NCI-H2107 treated with DMSO at 0.1 percent for 48 hours (cell line): ENCODE measurements around the gene FLRT2.

Experiments
- DNase-seq: peaks from one replicate; lab custom pipeline; 2025; ENCODE audit not compliant: unreplicated experiment; lab: John Stamatoyannopoulos, UW

FLRT2 gene

DNA sequence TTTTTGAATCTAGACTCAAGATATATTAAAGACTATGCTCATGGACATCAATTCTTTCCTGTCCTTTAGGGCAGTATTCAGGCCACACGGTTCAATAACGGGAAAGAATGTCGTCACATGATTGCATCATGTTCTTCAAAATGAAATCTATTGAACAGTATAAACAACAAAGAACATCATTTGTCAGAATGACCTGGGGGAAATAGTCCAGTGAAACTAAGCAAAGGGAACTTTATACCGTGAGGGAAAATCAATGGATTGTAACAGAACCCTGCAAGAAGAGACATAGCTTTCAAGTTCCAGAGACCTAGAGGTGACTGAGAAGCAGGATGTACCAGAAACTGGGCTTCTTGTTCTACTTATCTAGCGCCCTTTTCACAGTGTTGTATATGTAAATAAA is 32.7 kb downstream of the FLRT2 start:
- no peak for DNase-seq

DNA sequence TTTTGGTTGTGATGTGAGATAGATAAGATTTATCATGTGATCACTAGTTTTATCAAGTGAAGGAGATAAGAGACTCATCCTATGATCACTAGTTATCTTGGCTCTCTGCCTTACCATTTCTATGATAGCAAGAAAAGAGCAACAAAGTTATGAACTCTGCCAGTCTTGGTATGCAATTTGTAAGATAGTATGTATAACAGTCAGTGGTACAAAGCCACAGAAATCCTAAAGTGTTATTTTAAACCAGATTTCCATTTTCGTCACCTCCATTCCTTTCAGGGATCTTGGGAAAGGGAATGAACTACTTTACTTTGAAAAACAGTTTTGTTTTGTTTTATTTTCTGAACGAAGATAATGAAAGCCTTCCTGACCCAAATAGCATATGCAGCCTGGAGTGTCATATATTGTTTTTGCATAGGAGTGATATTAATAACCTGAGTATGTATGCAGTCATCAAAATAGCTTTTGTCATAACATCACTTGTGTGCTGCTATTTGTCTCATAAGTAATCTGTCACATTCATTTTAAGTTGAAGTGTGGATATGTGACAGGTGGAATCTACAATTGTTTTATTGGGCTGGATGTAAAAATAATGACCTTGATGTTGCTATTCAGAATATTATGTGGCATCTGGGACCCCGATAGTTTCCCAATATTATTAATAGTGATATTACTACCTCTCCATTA is 35.0 kb downstream of the FLRT2 start:
- no peak for DNase-seq

DNA sequence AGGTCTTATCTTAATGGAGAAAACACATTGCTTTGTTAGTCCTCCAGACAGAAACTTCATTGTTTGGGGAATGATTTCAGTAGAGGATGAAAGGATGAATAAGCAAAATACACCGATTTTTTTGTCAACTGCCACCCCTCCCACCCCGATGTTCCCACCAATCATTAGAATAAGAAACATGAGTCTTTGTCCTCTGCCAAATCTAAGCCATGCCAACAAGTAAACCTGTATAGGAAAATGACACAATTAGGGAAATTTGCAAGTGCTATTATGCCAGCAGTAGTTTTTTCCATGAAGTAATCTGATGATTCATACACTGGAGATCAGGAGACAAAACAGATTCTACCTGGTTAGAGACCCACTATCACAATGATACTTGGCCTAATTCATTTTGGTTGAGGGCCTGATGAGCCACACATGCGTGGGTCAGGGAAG is 35.9 kb downstream of the FLRT2 start:
- no peak for DNase-seq

DNA sequence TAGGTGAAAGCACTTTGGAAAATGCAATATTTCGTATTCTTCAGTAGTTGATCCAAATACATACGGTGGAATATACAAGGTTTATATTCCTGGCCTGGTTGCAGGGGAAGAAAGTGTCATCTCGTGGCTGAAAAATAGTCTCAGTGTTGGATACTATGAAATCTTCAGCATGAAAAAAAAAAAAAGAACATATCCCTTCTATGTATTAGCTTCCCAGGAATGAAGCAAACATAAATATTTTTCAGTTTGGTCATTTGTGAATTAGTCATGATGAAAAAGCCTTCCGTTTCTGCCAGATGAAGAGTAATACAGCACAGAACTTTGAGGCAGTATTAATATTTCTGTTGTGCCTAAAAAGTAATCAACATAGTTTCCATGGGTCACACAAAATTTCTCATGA is 36.7 kb downstream of the FLRT2 start:
- no peak for DNase-seq

DNA sequence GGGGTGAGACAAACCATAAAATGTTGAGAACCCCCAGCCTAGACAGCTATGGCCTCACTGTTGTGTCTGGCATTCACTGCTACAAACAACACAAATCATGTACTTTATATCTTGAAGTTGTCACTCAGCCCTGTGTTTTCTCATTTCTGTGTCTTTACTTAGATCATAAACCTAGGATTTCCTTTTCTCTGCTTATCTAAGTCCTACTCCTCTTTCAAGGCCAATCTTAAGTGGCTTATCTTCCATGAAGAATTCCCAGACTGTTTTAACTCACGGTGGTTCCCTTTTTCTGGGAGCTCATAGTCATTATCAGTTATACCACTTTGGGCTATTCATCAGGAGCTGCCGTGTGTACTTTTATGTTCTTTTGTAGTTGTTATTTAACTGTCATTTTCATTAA is 42.1 kb downstream of the FLRT2 start:
- no peak for DNase-seq

DNA sequence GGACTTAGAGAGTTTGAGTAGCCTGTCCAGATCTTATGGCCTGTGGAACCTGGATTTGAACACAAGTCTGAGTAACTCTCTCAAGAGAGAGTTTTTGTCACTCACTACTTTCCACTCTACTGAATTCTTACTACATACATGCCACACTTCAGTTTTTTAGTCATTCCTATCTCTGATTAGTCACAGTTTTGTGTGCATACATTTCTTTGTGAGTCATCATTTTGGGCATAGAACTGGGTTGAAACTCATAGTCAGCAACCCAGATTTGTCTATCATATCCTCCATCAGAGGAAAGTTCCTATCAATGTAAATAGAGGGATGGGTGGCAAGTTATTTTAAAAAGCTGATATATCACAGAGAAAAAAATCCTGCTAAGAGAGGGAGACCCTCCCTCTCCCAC is 42.9 kb downstream of the FLRT2 start:
- no peak for DNase-seq

DNA sequence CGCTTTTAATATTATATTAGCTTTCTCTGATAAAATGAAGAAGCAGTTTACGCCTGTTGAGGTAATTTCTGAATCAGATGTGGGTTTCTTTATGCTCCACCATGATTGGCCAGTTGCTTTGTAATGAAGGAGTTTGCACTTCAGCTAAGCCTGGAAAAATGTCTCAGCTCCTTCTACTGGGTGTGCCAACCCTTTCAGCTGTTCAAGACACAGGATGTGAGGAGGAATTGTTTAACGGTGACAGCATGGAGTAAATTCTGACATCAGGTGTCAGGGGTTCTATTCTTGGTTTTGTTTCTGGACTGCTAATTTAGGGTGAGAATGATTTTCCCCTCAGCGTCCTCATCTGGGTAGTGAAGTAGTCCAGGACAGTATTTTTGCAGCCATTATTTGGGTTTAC is 43.5 kb downstream of the FLRT2 start:
- no peak for DNase-seq

DNA sequence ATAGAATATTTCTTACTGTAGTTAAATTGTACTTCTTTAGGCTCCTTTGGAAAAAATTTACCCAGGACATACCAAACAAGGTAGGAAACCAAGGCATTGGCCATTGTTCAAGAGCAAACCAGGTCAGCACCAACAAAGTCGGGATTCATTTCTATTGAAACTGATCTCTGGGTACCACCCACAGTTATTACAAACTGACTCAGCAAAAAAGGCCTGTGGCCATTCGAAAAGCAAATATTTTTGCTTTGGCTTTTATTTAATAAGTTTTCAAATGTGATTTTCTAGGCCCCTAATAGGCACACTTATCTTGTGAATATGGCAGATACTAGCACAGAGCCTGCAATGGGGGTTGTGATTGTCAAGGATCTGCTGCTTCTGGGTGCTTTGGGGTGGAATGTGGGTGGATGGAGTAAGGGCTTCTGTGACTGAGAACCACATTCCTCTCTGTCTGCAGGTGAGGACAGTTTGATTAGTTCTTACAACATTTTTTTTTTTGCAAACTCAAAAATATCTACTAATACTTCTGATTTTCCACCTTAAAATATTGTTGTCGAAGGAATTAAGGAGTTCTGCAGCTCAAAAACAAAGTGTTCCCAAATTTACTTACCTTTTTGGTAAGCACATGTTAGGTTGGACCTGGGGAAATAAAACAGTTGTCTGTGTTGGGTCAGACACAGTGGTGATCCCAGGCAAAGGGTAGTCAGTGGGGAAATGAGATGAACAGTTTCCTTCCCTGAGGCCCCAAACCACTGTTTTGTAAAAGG is 45.1 kb downstream of the FLRT2 start:
- no peak for DNase-seq

DNA sequence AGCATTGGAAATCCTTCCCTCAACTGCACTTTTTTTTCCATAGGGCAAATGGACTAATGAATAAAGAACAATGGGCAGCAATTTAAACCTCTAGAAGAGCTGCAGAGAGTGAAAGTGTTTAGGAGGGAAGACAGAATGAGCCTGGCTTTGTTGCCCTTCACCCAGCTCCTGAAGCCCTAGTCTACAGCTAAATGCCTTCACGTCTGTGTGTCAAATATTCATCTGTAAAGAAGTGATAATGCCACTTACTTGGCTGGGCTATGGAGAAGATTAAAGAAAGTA is 45.6 kb downstream of the FLRT2 start:
- no peak for DNase-seq

DNA sequence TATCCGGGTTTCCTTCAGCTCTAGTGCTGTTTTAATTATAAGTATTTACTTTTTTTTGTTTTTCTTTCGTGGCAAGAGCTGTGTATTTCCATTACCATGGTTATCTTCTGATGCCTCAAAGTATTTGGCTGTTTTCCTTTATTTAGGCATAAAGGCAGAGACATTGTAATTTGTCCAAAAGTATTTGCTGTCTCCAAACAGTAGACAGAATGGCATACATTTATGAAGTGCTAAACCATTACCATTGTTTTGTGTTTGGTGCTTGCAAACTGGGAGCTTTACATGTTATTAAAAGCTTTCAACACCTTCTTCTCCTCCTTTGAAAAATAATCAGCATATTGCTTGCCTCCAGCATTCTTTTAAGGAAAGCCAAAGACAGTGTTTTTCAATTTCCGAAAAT is 46.3 kb downstream of the FLRT2 start:
- DNase-seq = no peak

DNA sequence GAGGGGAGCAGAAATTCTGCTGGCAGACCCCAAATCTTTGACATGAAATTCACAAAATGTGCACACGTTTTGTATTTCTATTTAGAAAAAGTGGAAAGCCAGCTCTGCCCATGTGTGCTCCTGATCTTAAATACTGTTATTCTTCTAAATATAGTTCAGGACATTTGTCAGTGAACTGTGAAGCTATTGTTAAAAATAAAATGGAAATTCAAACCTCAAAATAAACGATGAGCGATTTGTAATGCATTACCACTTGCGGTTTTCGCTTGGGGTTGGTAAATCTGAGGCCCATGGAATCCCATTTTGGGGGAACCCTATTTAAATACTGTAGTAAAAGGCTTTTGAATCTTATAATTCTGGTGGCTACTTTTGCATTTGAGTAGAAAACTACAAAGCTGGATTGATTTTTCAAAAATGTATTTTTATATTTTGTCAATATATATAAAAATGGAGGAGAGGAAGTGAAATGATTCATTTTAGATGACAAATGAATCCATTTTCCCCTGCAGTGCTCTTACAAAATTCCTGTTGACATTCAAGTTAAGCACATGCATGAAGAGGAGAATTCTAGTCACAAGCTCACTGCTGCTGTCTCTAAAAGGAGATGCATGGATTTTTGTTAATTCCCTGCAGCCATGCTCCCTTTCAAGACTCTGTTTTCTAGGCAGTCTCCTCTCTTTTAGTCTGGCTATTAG is 47.1 kb downstream of the FLRT2 start:
- no peak for DNase-seq

DNA sequence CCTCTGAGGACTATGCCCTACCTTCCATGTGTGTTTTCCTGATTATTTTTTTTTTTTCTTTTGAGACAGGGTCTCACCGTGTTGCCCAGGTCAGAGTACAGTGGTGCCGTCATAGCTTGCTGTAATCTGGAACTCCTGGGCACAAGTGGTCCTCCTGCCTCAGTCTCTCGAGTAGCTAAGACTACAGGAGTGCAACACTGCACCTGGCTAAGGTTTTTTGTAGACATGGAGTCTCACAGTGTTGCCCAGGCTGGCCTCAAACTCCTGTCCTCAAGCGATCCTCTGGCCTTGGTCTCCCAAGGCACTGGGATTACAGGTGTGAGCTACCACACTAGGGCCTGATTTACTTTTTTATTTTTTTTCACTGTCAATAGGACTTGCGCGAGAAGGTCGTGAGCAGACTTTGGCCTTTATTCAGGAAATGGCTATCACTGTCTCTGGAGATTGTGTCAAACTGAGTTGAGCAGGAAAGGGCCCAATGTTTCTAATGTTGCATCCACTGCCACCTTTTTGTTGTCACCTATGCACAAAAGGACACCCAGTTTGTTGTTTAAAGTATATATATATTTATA is 47.7 kb downstream of the FLRT2 start:
- DNase-seq = no peak

DNA sequence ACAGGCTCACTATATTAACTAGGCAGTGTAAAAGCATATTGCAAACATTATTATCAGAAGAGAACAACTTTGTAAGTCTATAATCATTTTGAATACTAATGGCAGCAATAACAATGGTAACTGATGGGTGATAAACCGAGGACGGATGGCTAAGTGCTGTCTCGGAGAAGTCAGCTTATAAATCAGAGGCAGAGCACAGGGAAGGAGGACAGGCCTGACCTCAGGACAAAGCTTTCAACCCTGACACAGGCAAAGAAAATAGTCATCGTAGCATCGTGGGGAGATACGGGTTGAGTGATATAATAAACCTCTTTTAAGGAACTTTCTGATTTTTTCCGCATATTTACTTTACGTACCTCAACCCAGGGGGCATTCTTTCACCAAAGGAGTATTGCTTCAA is 48.4 kb downstream of the FLRT2 start:
- no peak for DNase-seq

DNA sequence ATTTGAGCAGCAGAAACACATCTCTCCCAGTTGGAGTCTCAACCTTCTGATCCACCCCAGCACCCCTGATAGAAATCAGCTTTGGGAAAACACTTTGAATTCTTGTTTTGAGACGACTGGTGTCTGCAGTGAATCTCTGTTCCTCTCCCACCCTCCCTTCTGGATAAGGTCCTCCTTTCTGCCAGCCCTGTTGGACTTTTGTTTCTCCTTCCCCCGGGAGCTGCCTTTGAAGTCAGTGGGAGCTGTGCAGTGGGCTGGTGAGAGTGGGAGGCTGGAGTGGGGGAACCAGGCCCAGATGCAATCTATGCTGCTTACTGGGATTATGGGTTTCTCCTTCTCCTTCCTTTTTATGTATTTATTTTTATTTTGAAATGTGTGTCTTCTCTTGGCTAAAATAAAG is 49.0 kb downstream of the FLRT2 start:
- DNase-seq = no peak

DNA sequence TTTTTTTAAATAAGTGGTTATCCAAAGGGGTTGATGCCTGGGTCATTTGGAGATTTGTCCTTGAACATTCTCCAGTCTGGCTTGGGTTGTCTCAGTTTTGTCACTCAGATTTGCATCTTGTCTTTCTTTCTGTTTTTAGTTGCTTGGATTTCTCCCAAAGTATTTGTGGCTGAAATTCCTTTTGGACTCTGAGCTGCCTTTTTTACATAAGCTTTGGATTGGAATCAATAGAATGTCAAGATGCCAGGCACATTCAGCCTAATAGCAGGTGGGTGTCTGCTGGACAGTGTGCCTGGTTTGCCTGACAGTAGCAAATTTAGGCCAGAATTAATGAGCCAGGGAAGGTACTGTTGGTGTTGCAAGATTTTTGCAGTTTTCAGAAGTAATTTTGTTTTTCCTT is 50.0 kb downstream of the FLRT2 start:
- no peak for DNase-seq

DNA sequence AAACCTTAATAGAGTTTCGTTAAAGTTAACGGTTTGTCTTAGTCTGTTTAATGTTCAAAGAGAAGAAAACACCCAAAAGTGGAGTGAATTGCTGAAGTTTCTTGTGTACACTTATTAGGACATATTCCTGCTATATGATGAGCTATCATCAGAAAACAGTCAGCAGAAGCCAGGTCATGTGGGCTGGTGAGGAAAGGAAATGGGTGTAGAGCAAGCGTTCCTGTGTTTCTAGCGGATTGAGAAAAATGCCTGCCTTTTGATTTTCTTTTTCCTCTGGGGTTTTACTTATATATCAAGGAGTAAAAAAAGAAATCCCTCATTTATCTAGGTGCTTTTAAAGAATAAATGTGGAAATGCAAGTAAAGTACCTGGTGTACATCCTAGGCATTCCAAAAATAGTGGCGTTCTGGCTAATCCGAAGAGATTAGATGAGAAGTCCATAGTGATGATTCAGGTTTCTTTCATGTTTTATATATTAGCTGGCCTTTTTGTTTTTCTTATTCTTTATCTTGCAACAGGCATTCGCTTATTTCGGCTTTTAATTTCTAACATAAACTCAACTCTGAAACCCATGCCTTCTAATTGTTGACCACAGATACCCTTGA is 50.7 kb downstream of the FLRT2 start:
- DNase-seq = no peak

DNA sequence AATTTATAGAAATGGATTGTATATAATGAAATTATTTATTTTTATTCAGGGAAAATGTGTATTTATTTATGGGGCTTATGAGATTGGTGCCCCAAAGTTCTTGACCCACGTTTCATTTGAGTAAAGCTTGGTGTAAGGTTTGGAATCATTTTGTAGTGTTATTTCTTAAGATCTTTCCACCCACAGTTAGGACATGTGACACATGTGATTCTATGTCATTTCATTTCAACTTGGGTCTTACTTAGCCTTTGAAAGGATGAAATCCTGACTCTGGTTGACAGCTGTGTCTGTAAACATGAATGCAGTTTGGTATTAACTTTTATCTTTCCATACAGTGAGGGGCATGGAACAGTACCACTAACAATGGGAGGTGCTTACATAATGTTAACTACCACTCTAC is 51.7 kb downstream of the FLRT2 start:
- DNase-seq = no peak

DNA sequence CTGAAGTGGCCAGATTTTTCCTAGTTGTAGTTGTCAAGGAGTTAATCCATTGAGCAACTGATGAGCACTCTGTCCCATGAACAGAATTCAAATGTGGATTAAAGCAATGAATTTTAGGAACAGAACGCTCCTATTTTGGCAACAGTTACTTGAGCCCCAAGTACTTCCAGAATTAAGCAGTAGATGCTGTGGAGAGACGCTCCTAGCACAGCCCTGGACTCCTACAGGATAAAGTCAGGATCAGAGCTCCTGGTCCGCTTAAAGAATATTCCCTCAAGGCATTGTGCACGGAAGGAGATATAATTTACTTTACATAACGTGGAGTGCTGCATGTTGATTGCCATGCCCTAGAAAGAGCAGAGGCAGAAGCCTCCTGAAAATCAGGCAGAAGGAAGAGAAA is 53.4 kb downstream of the FLRT2 start:
- DNase-seq = no peak

DNA sequence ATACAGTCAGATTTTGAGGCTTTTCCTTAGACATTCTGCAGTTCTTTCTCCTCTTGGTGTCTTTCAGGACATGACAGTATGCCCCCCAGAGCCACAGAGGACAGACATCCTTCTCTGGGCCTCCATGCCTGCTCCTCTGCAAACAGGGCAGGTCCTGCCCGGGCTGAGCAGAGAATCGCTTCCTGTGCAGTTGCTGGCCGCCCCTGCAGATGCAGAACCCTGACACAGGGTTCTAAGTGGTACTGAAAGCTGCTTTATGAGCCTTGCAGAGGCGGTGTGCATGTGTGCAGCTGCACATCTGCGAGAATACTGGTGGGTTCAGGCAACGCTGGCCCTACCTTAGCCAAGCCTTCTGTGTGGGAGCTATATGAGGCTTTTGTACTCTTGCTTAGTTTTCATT is 54.5 kb downstream of the FLRT2 start:
- DNase-seq = no peak

DNA sequence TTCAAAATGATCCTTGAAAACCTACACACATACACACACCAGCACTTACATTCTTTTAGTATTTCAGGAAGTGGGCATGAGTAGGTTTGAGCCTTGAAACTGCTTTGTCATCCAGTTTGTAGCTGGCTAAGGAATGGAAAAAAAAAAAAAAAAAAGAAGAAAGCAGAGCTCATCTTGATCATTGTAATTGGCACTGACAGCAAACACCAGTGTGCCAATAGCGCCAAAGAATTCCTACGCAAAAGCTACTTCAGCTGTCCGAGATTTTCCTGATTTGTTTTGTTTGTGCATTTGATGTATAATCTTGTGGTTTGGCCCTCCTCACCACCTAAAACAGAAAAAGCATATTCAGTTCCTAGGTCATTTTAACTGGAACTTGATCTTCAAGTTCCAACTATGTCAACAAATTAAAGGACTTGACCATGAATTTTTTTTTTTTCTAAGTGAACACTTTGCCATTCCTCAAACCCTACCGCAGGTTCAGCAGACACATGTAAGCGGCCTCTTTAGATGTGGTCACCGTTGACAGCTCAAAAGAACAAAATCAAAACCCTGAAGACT is 57.3 kb downstream of the FLRT2 start:
- peak; percentile 90 for DNase-seq

DNA sequence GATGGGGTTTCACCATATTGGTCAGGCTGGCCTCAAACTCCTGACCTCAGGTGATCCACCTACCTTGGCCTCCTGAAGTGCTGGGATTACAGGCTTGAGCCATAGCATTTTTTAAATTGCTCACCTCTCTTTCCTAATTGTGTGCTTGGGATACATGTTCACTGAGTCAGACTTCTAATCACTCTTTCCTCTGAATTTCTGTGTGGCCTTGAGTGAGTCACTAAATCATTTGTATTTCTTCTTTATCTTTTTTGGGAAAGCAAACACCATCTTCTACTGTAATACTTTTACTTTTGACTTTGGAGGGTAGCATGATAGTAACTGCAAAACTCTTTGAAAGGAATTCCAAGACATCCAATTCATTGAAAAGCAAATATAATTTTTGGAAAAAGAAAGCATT is 60.8 kb downstream of the FLRT2 start:
- no peak for DNase-seq
